ENCODE measurements around the gene DLGAP1.
"Not testable (repeated sequence)": the region's sequence is repeated elsewhere in the genome, so short reads cannot be mapped to it uniquely, and the experiment has no call there.

DNA sequence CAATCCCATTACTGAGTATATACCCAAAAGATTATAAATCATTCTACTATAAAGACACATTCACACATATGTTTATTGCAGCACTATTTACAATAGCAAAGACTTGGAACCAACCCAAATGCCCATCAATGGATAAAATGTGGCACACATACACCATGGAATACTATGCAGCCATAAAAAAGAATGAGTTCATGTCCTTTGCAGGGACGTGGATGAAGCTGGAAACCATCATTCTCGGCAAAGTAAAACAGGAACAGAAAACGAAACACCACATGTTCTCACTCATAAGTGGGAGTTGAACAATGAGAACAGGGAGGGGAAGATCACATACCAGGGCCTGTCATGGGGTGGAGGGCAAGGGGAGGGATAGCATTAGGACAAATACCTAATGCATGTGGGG, 167.8 kb downstream of the DLGAP1 start:
- not testable (repeated sequence) for TF ChIP-seq CTCF, POLR2AphosphoS5, POLR2A, EP300 (IDR thresholded peaks at IDR 0.05)
